Nephron progenitor cell (in vitro differentiated cells): Measurements from ENCODE around the gene CFAP73.
"Not testable (repeated sequence)": the region's sequence is repeated elsewhere in the genome, so short reads cannot be mapped to it uniquely, and the experiment has no call there.

ENCODE experiments used
- DNase-seq: peaks from one replicate; pipeline ENCODE4 v3.0.0; 2021
- H3K27ac Mint-ChIP-seq: 2 replicates; pipeline ENCODE4 v1.8.0; 2021; ENCODE audit warnings: mild to moderate bottlenecking, moderate library complexity, mixed read lengths
- H3K27me3 Mint-ChIP-seq: 2 replicates; pipeline ENCODE4 v1.8.0; 2021; ENCODE audit warnings: mild to moderate bottlenecking, low read depth, mixed read lengths; ENCODE audit not compliant: poor library complexity
- H3K36me3 Mint-ChIP-seq: 2 replicates; pipeline ENCODE4 v1.8.0; 2021; ENCODE audit warnings: low read depth, mixed read lengths
- H3K4me1 Mint-ChIP-seq: 2 replicates; pipeline ENCODE4 v1.8.0; 2021; ENCODE audit warnings: mixed read lengths
- H3K4me3 Mint-ChIP-seq: 2 replicates; pipeline ENCODE4 v1.8.0; 2021; ENCODE audit warnings: mild to moderate bottlenecking, moderate library complexity, mixed read lengths
- H3K9me3 Mint-ChIP-seq: 2 replicates; pipeline ENCODE4 v1.8.0; 2021; ENCODE audit warnings: mild to moderate bottlenecking, moderate library complexity, mixed read lengths
- TF ChIP-seq, protein P1 (sequence below): fragments of 200-600 bp; sonication (generic); IDR thresholded peaks from 2 replicates; pipeline ENCODE4 v1.5.0; 2021; ENCODE audit warnings: antibody characterized with exemption

Gene CFAP73

DNA sequence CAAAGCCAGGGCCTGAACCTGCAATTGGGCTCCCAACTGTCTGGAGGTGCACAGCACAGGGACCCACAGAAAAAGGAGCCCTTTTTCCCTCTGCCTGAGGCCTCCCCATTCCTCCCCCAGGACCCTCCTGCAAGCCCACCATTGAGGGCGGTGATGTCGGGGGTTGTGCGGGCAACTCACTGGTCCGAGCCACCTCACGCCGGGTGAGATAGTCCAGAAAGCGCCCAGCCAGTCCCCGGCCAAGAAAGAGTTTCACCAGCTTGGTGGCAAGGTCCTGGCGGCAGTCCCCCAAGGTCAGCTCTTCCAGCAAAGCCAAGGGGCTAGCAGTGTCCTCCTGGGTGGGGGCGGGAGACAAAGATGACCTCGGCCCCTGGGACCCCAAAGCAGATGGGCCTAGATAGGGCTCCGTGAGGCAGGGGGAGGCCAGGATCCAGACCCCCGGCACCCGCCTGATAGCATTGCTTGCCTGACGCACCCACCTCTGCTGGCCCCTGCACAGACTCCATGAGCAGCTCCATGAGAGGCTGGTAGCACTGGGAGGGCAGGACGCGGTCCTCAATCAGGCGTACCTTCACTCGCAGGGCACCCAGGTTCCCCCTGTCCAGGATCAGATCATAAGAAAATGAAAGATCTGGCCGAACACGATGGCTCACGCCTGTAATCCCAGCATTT, 33.9 kb upstream of the CFAP73 start:
- Mint-ChIP-seq H3K27ac (no peak overlapping the region), H3K36me3 (no peaks in the 10 kb centered on the region)

DNA sequence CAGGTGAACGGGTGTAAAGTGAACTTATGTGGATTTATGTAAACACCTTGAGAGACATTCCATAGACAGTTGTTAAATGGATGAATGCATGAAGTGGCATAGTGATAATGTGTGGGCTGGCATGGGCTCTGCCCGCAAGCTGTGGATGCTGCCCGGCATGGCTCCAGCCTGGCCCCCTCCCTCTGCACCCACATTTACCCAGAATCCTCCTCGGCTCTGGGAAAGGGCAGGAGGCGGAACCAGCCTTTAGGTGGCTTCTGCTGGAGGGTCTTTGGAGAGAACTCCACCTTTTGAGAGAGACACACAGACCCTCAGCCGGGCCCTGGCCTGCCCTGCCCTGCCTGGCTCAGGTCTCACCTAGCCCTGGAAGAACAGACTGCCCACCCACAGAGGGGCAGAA, 32.6 kb upstream of the CFAP73 start:
- Mint-ChIP-seq H3K4me3 (no peak overlapping the region), H3K27ac (no peak overlapping the region), H3K36me3 (no peaks in the 10 kb centered on the region), H3K9me3 (no peaks in the 10 kb centered on the region), H3K27me3 (peaks cover 24% of the 10 kb centered on the region), H3K4me1 (peaks cover 3% of the 10 kb centered on the region)
- DNase-seq = no peak
- TF ChIP-seq, protein P1, sequence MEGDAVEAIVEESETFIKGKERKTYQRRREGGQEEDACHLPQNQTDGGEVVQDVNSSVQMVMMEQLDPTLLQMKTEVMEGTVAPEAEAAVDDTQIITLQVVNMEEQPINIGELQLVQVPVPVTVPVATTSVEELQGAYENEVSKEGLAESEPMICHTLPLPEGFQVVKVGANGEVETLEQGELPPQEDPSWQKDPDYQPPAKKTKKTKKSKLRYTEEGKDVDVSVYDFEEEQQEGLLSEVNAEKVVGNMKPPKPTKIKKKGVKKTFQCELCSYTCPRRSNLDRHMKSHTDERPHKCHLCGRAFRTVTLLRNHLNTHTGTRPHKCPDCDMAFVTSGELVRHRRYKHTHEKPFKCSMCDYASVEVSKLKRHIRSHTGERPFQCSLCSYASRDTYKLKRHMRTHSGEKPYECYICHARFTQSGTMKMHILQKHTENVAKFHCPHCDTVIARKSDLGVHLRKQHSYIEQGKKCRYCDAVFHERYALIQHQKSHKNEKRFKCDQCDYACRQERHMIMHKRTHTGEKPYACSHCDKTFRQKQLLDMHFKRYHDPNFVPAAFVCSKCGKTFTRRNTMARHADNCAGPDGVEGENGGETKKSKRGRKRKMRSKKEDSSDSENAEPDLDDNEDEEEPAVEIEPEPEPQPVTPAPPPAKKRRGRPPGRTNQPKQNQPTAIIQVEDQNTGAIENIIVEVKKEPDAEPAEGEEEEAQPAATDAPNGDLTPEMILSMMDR = no peak

More for the DNA sequence above, 33.9 kb upstream of the CFAP73 start:
- Mint-ChIP-seq H3K9me3 (no peaks in the 10 kb centered on the region), H3K4me1 (peaks cover 3% of the 10 kb centered on the region), H3K4me3 (no peak overlapping the region), H3K27me3 (peaks cover 12% of the 10 kb centered on the region)
- TF ChIP-seq, protein P1 = no peak
- no peak for DNase-seq

DNA sequence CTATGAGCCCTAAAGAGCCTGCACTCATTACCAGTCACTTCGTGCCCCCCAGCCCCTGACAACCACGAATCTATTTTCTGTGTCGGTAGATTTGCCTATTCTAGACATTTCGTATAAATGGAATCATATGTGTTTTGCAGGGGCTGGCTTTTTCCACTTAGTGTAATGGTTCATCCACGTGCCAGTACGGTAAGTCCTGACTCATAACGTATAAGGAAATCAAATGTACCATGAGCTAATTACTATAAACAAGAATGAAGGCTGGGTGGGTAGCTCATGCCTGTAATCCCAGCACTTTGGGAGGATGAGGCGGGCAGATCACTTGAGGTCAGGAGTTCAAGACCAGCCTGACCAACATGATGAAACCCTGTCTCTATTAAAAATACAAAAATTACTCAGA, 31.8 kb upstream of the CFAP73 start:
- H3K27me3 Mint-ChIP-seq = peaks cover 32% of the 10 kb centered on the region
- not testable (repeated sequence) for DNase-seq, H3K4me3 Mint-ChIP-seq, H3K27ac Mint-ChIP-seq, H3K36me3 Mint-ChIP-seq, H3K4me1 Mint-ChIP-seq, H3K9me3 Mint-ChIP-seq

DNA sequence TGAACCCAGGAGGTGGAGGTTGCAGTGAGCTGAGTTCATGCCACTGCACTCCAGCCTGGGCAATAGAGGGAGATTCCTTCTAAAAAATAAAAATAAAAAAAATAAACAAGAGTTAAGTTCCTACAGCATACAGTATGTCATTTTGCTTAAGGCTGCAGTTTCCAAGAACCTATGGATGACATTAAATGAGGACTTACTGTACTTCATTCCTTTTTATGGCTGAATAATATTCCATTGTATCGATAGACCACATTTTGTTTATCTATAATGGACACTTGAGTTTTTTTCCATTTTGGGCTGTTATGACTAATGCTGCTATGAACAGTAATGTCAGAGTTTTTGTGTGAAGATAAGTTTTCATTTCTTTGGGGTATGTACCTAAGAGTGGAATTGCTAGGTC, 31.4 kb upstream of the CFAP73 start:
- Mint-ChIP-seq H3K9me3 (peaks cover 5% of the 10 kb centered on the region), H3K27me3 (peaks cover 35% of the 10 kb centered on the region), H3K27ac (no peak overlapping the region), H3K36me3 (no peaks in the 10 kb centered on the region), H3K4me1 (peaks cover 3% of the 10 kb centered on the region), H3K4me3 (no peak overlapping the region)
- TF ChIP-seq, protein P1 = no peak
- no peak for DNase-seq

DNA sequence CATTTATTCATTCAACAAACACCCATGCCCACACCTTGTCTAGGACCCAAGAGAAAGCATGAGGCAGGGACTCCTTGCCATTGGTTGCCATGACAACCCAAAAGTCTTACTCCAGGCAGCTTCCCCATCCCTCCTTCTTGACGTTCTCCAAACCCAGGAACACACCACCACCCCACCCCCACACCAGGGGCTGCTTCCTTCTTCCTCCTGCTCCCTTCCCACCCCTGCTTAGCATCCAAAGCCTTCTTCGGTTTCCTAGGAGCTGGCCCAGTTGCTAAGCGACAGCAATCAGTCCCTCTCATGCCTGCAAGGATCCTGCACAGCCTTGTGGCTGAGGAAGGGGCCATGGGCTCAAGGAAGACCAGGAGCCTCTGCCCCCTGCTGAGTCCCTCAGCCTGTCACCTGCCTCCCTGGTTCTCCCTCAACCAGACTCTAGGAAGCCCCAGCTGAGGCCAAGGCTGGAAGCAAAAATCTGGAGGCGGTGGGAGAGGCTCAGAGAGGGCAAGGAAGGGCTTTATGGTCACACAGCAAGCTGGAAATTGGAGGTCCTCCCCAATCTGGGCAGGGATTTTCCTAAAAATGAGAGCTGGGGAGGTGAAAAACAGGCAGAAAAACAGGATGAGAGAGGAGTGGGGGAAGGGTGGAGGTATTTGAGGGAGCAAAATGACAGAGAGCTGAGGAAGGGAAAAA, 29.4 kb upstream of the CFAP73 start:
- no peak for DNase-seq
- Mint-ChIP-seq H3K27me3 (peaks cover 48% of the 10 kb centered on the region), H3K4me3 (no peak overlapping the region), H3K4me1 (no peaks in the 10 kb centered on the region), H3K36me3 (no peaks in the 10 kb centered on the region), H3K27ac (no peak overlapping the region), H3K9me3 (peaks cover 15% of the 10 kb centered on the region)
- TF ChIP-seq, protein P1 = no peak

DNA sequence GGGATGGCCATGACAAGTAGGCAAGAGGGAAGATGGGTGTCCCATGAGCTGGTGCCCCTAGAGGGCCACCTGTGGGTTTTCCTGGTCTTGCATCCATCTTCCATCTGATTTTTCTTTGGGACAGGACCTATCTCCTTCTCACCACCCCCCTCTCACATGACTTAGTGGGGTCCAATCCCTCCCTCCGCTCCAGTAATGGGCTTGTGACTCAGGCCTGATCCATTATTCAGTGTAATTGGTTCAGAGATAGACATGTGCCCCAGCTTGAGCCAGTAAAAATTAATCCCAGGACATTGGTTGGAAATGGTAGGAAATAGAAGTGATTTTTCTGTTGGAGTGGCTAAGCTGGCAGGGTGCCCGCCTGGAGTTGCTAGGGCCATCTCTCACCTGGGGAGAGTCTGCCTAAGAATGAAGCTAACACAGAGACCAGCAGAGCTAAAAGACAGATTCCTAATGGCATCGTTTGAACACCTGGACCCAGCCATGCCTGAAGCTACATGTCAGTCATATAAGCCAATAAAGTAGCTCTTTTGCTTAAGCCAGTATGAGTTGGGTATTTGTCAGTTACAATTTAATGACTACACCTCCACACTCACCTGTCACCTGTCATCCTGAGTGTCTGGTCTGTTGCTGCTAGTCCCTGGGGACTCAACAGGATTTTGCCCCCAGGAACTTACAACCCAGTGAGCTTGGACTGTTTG, 28.7 kb upstream of the CFAP73 start:
- Mint-ChIP-seq H3K4me1 (no peaks in the 10 kb centered on the region), H3K27ac (no peak overlapping the region), H3K36me3 (no peaks in the 10 kb centered on the region), H3K4me3 (no peak overlapping the region), H3K27me3 (peaks cover 44% of the 10 kb centered on the region), H3K9me3 (peaks cover 15% of the 10 kb centered on the region)
- no peak for DNase-seq
- TF ChIP-seq, protein P1 = no peak
